DOHH2 (cell line): ENCODE results near the gene SP4.

Experiments
- EZH2phosphoT487 ChIP-seq: fragments of 200-600 bp; sonication (generic); IDR thresholded peaks from 2 replicates; pipeline ENCODE4 v1.6.1; 2017; ENCODE audit warnings: borderline replicate concordance, mild to moderate bottlenecking, antibody characterized with exemption, low read length, moderate library complexity, mixed read lengths
- TF ChIP-seq, protein P1 (sequence below): fragments of 200-600 bp; sonication (generic); IDR thresholded peaks from one replicate; pipeline ENCODE4 v1.5.1; 2014; ENCODE audit warnings: antibody characterized with exemption, mild to moderate bottlenecking, low read depth, low read length; ENCODE audit not compliant: poor library complexity, severe bottlenecking

DNA sequence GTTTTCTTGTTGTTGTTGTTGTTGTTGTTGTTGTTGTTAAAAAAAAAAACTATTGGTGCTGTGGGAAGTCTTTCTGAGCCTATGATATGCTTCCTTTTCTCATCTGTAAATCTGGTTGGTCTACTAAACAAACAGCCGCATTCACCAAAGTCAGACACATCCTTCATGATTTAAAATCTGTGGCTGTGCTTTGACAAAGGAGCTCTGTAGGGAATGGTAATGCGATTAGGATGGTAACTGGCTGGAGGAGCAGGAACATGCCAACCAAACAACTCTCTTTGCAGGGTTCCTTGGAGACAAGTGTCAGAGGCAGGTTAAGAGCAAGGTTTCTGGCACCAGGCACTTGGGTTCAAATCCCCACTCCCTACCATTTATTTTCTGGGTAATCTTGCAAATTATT, 14.9 kb upstream of the SP4 start:
- TF ChIP-seq, protein P1, sequence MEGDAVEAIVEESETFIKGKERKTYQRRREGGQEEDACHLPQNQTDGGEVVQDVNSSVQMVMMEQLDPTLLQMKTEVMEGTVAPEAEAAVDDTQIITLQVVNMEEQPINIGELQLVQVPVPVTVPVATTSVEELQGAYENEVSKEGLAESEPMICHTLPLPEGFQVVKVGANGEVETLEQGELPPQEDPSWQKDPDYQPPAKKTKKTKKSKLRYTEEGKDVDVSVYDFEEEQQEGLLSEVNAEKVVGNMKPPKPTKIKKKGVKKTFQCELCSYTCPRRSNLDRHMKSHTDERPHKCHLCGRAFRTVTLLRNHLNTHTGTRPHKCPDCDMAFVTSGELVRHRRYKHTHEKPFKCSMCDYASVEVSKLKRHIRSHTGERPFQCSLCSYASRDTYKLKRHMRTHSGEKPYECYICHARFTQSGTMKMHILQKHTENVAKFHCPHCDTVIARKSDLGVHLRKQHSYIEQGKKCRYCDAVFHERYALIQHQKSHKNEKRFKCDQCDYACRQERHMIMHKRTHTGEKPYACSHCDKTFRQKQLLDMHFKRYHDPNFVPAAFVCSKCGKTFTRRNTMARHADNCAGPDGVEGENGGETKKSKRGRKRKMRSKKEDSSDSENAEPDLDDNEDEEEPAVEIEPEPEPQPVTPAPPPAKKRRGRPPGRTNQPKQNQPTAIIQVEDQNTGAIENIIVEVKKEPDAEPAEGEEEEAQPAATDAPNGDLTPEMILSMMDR = no peak
- no peak for TF ChIP-seq EZH2phosphoT487
